ENCODE results near the gene SNX18. TPM values are rescaled to one million over a fixed set of nuclear protein-coding genes. Genes with fewer than 3 reads are reported as not detected.

The SNX18 gene
- total and polyA plus RNA-seq, 2 experiments from 2014 or later: 4.7 to 33.0 TPM

GRCh38 chr5:54586336-54586735, 68.8 kb downstream of the SNX18 start:
- peaks cover 8% of the 10 kb centered on the region; the same call in 1 of the 3 replicates for H3K9me3 Mint-ChIP-seq
- Histone ChIP-seq H3K4me2 (no peak overlapping the region), H3K9me2 (ENCODE audit: insufficient read depth) (no peaks in the 10 kb centered on the region; the same call in 1 of the 2 replicates), H3F3A (replicated peaks; ENCODE audit: low read depth) (no peaks in the 10 kb centered on the region), H3K27ac (ENCODE audit: low read depth) (no peak overlapping the region), H3K4me1 (ENCODE audit: insufficient read depth) (no peaks in the 10 kb centered on the region), H3K27me3 (ENCODE audit: insufficient read depth) (no peaks in the 10 kb centered on the region), H4K20me1 (replicated peaks; ENCODE audit: insufficient read depth) (no peaks in the 10 kb centered on the region), H3K36me3 (ENCODE audit: insufficient read depth) (no peaks in the 10 kb centered on the region), H3K4me3 (no peak overlapping the region), H3K79me2 (replicated peaks; ENCODE audit: insufficient read depth) (no peaks in the 10 kb centered on the region), H2AFZ (no peak overlapping the region)
- no peak for ATAC-seq
- no peak for DNase-seq (ENCODE audit: low spot score)
- H3K27ac Mint-ChIP-seq: no peak overlapping the region
- H3K4me3 Mint-ChIP-seq: no peak overlapping the region
- H3K27me3 Mint-ChIP-seq (ENCODE audit: insufficient read depth, low read depth, poor library complexity): no peaks in the 10 kb centered on the region
- no peaks in the 10 kb centered on the region for H3K36me3 Mint-ChIP-seq (ENCODE audit: low read depth)
- H3K4me1 Mint-ChIP-seq: peaks cover 2% of the 10 kb centered on the region; the same call in 2 of the 3 replicates
- no peak for TF ChIP-seq JUNB (IDR thresholded peaks at IDR 0.05; ENCODE audit: unreplicated experiment)
- no peak for TF ChIP-seq CTCF (conservative IDR thresholded peaks at IDR 0.05; ENCODE audit: low read depth in 2 of 2)
- no peak for TF ChIP-seq EZH2phosphoT487 (IDR thresholded peaks at IDR 0.05; ENCODE audit: unreplicated experiment)
- TF ChIP-seq ZNF331 (CRISPR knock-in tag; IDR thresholded peaks at IDR 0.05; ENCODE audit: low read depth): no peak
- no peak for TF ChIP-seq ZNF462 (CRISPR knock-in tag; IDR thresholded peaks at IDR 0.05)
- TF ChIP-seq CREB1 (CRISPR knock-in tag; IDR thresholded peaks at IDR 0.05; ENCODE audit: low read depth): no peak
- no peak for TF ChIP-seq ZNF114 (CRISPR knock-in tag; IDR thresholded peaks at IDR 0.05)
- TF ChIP-seq REST (IDR thresholded peaks at IDR 0.05; ENCODE audit: unreplicated experiment): no peak
- no peak for TF ChIP-seq ETS1 (IDR thresholded peaks at IDR 0.05)
- no peak for TF ChIP-seq STAT1 (IDR thresholded peaks at IDR 0.05; ENCODE audit: unreplicated experiment)
- TF ChIP-seq EZH2 (IDR thresholded peaks at IDR 0.05; ENCODE audit: low read depth, unreplicated experiment): no peak
- no peak for TF ChIP-seq NANOG (IDR thresholded peaks at IDR 0.05; ENCODE audit: borderline replicate concordance)
- no peak for TF ChIP-seq POLR2AphosphoS5 (IDR thresholded peaks at IDR 0.05; ENCODE audit: low read depth)

Data from GM23338 (cell line).